ENCODE results near the gene TERT. TPM values are rescaled to one million over a fixed set of nuclear protein-coding genes. Genes with fewer than 3 reads are reported as not detected.

The TERT gene
- total RNA-seq, 2 donors from 2014 or later = 0.72 to 13.7 TPM

DNA sequence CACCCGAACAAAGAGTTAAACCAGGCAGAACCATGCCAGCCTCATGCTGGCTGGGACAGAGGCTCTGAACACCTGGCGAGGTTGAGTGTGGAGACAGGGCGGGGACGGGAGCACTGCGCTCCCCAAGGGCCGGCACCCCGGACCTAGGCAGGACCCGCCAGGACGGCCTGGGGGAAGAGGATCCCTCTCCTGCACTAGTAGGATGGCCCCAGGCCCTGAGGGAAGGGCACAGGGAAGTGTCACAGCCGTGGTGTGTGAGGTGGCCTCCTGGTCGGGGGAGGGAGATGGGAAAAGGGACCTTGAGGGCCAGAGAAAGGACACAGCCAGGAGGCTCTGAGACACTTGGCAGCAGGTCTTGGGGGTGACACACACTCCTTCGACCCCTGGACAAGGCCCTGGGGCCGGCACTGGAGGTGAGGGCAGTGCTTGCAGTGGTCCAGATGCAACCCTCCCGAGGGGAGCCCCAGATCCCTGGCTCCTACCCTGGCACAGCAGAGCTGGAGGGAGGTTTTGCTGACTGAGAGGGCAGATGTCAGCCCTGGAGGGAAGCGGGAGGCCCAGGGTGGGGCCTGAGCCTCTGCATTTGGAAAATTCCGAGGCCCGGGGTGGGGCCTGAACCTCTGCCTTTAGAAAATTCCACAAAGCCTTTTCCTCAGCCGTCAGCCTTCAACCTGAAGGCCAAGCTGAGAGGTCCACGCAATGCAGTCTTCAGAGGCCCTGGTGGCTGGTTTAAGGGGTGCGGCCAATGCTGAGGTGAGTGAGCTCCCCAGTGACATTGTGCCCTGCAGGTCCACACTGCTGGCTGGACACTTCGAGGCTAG is 24.8 kb upstream of the TERT start:
- no peak overlapping the region for H3K4me3 ChIP-seq
- H3K27ac ChIP-seq = no peak overlapping the region
- DNase-seq = no peak
- no peaks in the 10 kb centered on the region for H3K36me3 ChIP-seq
- no peaks in the 10 kb centered on the region for H3K9me3 ChIP-seq
- H3K9ac ChIP-seq (ENCODE audit: low read depth in 2 of 2, low read length in 2 of 2) = no peak overlapping the region
- TF ChIP-seq, protein P1, sequence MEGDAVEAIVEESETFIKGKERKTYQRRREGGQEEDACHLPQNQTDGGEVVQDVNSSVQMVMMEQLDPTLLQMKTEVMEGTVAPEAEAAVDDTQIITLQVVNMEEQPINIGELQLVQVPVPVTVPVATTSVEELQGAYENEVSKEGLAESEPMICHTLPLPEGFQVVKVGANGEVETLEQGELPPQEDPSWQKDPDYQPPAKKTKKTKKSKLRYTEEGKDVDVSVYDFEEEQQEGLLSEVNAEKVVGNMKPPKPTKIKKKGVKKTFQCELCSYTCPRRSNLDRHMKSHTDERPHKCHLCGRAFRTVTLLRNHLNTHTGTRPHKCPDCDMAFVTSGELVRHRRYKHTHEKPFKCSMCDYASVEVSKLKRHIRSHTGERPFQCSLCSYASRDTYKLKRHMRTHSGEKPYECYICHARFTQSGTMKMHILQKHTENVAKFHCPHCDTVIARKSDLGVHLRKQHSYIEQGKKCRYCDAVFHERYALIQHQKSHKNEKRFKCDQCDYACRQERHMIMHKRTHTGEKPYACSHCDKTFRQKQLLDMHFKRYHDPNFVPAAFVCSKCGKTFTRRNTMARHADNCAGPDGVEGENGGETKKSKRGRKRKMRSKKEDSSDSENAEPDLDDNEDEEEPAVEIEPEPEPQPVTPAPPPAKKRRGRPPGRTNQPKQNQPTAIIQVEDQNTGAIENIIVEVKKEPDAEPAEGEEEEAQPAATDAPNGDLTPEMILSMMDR (IDR thresholded peaks at IDR 0.05) = no peak
- peaks cover 17% of the 10 kb centered on the region for H3K4me1 ChIP-seq
- intact Hi-C loops (cut with DNase I) = no loop called here
- no peaks in the 10 kb centered on the region for H3K27me3 ChIP-seq

DNA sequence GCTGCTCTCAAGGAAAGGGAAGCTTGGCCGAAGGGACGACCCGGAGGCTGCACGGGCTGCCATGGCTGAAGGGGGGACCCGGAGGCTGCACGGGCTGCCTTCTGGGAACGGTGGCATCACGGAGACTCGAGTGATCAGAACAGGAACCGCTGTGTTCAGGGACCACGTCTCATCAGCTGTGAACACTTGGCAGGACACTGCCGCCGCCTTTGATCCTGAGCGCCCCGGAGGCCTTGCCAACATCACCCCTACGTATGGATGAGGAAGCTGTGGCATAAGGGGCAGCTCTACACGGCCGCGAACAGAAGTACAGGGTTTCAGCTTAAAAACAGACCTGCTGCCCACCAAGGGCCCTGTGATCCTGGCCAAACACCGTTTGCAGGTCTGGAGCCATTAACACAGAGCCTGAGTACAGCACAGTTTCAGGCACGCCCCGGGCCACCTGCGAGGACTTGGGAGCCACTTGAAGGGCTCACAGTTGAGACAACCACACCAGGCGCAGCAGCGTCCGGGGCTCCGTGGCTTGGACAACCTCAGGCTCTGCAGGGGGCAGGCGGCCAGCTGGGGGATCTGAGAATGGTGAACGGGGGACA is 23.9 kb upstream of the TERT start:
- Histone ChIP-seq H3K4me3 (no peak overlapping the region), H3K9ac (ENCODE audit: low read depth in 2 of 2, low read length in 2 of 2) (no peak overlapping the region), H3K9me3 (no peaks in the 10 kb centered on the region), H3K27me3 (no peaks in the 10 kb centered on the region), H3K27ac (no peak overlapping the region), H3K4me1 (peaks cover 18% of the 10 kb centered on the region), H3K36me3 (no peaks in the 10 kb centered on the region)
- TF ChIP-seq, protein P1 (IDR thresholded peaks at IDR 0.05) = no peak
- intact Hi-C loops (cut with DNase I) = no loop called here
- DNase-seq = no peak

DNA sequence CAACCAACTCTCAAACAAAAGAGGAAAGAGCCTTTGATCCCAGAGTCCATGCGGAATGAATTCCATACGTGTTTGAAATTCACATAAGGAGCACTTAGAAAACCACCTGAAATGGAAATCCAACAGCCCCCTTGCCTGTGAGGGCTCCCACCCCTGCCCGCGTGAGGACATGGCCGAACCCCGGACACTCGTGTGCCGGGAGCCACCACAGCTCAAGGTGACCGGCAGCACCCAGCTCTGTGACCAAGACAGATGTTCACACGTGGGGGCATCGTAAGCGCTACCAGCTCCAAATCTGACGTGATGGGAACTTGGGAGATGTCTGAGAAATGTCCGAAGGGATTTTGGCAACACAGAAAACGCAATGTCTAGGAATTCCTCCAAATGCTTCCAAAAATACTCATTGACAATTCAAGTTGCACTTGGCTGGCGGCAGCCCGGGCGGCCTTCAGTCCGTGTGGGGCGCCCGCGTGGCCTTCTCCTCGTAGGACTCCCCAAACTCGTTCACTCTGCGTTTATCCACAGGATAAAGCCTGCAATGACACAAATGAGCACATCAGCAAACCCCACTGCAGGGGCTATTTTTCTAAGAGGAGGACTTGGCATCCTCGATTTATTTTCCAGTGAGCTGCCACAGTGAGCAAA is 23.2 kb upstream of the TERT start:
- no peak overlapping the region for H3K4me3 ChIP-seq
- H3K27me3 ChIP-seq = no peaks in the 10 kb centered on the region
- no peak overlapping the region for H3K9ac ChIP-seq (ENCODE audit: low read depth in 2 of 2, low read length in 2 of 2)
- DNase-seq = no peak
- H3K36me3 ChIP-seq = no peaks in the 10 kb centered on the region
- TF ChIP-seq, protein P1 (IDR thresholded peaks at IDR 0.05) = no peak
- intact Hi-C loops (cut with DNase I) = no loop called here
- H3K4me1 ChIP-seq = peaks cover 18% of the 10 kb centered on the region
- no peaks in the 10 kb centered on the region for H3K9me3 ChIP-seq
- H3K27ac ChIP-seq = no peak overlapping the region

DNA sequence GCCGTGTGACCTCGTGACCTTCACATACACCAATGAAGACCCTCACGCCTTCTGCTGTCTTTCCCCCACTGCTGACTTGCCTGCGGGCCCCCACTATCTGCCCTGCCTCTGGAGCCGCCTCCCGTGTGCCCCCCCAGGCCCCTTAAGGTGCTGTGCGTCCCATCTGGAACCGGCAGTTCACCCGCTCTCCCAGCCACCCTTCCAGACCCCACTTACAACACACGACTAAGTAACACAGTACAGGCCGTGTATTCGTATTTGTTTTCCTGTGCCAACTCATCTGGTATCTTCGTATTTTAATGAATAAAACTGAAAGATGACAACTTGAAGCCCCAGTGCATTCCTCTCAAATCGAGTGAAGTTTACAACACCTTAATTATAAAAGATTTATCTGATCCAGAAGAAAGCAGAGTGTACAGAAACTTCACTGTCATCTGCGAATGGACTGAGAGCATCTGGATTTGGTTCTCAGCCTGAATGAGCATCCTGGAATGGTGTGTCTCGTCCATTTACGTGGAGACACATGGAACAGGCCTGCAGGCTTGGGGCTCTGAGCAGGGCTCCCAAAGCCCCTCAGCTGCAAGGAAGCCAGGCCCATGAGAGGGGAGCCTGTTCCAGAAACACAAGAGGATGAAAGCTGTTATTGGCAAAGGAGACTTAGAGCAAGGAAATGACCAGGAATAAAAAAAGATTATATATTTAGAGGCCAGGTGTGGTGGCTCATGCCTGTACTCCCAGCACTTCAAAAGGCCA is 21.9 kb upstream of the TERT start:
- intact Hi-C loops (cut with DNase I) = no loop called here
- no peak for DNase-seq
- Histone ChIP-seq H3K9ac (ENCODE audit: low read depth in 2 of 2, low read length in 2 of 2) (peak overlapping the region in 1 of 2 donors; percentile 61), H3K27me3 (no peaks in the 10 kb centered on the region), H3K4me1 (peaks cover 18% of the 10 kb centered on the region), H3K27ac (peak overlapping the region; percentile 73), H3K4me3 (no peak overlapping the region), H3K36me3 (no peaks in the 10 kb centered on the region), H3K9me3 (no peaks in the 10 kb centered on the region)
- TF ChIP-seq, protein P1 (IDR thresholded peaks at IDR 0.05) = no peak
